Sigmoid colon (tissue), 7 donors: Measurements from ENCODE around the gene PLVAP. TPM values are rescaled to one million over a fixed set of nuclear protein-coding genes. Genes with fewer than 3 reads are reported as not detected.
A peak's percentile ranks its signal among the peaks of the same experiment; 100 is the strongest.

Experiments
- DNase-seq: peaks from one replicate; pipeline ENCODE4 v3.0.0-alpha.2; 2019
- H3K27ac ChIP-seq, 4 donors: fragments of 200-600 bp; sonication (generic); one replicate each; pipeline ENCODE4 v1.5.1; 2016 to 2019; ENCODE audit warnings: mild to moderate bottlenecking in 1 of 4
- H3K27me3 ChIP-seq, 3 donors: fragments of 200-600 bp; sonication (generic); one replicate each; pipeline ENCODE4 v1.5.1; 2019; ENCODE audit warnings: mild to moderate bottlenecking in 1 of 3
- H3K36me3 ChIP-seq, 4 donors: fragments of 200-600 bp; sonication (generic); one replicate each; pipeline ENCODE4 v1.5.1; 2016 to 2019
- H3K4me1 ChIP-seq, 4 donors: fragments of 200-600 bp; sonication (generic); one replicate each; pipeline ENCODE4 v1.5.1; 2017 to 2019
- H3K4me3 ChIP-seq, 4 donors: fragments of 200-600 bp; sonication (generic); one replicate each; pipeline ENCODE4 v1.5.1; 2017 to 2019; ENCODE audit warnings: mild to moderate bottlenecking in 2 of 4, moderate library complexity in 1 of 4
- H3K9me3 ChIP-seq, 4 donors: fragments of 200-600 bp in 3 of 4; sonication (generic) in 3 of 4; one replicate each; pipeline versions ENCODE4 v1.5.1 to v1.6.1; 2013 to 2019
- EP300 ChIP-seq, 4 donors: sonication (generic); formaldehyde crosslinking; IDR thresholded peaks; one replicate each; pipeline ENCODE4 v1.6.1; 2017; ENCODE audit warnings: antibody characterized with exemption in 4 of 4
- POLR2A ChIP-seq, 2 donors: fragments of 450-650 bp; IDR thresholded peaks; one replicate each; pipeline ENCODE4 v1.6.1; 2016; ENCODE audit warnings: antibody characterized with exemption in 2 of 2, mild to moderate bottlenecking in 2 of 2, moderate library complexity in 2 of 2
- POLR2AphosphoS5 ChIP-seq, 4 donors: sonication (generic); formaldehyde crosslinking; IDR thresholded peaks; one replicate each; pipeline ENCODE4 v1.6.1; 2017; ENCODE audit warnings: antibody characterized with exemption in 4 of 4
- WGBS, 2 donors: extraction: QIAGEN DNeasy Blood & Tissue Kit; methylation state at CpG; one replicate each; pipeline ENCODE4 v1.1.7; 2013; 5-methylcytosine and 5-hydroxymethylcytosine counted together
- intact Hi-C: fragments of 100-400 bp; cut with DNase I; formaldehyde crosslinking; loops from one replicate; pipeline ENCODE4 v1.15.1; 2023
- polyA plus RNA-seq, 3 donors: library from polyadenylated mRNA; stranded (reverse); fragments of 200-250 nt; gene quantifications; one replicate each; pipeline ENCODE4 v1.2.3, GENCODE V29; 2013
- total RNA-seq, 4 donors: library from RNA; depleted of rRNA; stranded (reverse); fragments of >200 nt; gene quantifications; one replicate each; pipeline ENCODE4 v1.1.0, GENCODE V29; 2016
- TF ChIP-seq, protein P1 (sequence below), 4 experiments: fragments of 450-650 bp in 3 of 4; fragments of 200-600 bp in 1 of 4; IDR thresholded peaks; one replicate each; pipeline ENCODE4 v1.5.1; 2016 to 2019; ENCODE audit warnings: antibody characterized with exemption in 4 of 4, mild to moderate bottlenecking in 3 of 4, moderate library complexity in 2 of 4
- donor health status: healthy with polysubstance abuse.
- donor health status: Bipolar disorder and iron deficiency.
- donor health status: healthy.

Gene PLVAP
- total and polyA plus RNA-seq, 7 donors, result 3.0 to 54.7 (median 19.6) TPM

DNA sequence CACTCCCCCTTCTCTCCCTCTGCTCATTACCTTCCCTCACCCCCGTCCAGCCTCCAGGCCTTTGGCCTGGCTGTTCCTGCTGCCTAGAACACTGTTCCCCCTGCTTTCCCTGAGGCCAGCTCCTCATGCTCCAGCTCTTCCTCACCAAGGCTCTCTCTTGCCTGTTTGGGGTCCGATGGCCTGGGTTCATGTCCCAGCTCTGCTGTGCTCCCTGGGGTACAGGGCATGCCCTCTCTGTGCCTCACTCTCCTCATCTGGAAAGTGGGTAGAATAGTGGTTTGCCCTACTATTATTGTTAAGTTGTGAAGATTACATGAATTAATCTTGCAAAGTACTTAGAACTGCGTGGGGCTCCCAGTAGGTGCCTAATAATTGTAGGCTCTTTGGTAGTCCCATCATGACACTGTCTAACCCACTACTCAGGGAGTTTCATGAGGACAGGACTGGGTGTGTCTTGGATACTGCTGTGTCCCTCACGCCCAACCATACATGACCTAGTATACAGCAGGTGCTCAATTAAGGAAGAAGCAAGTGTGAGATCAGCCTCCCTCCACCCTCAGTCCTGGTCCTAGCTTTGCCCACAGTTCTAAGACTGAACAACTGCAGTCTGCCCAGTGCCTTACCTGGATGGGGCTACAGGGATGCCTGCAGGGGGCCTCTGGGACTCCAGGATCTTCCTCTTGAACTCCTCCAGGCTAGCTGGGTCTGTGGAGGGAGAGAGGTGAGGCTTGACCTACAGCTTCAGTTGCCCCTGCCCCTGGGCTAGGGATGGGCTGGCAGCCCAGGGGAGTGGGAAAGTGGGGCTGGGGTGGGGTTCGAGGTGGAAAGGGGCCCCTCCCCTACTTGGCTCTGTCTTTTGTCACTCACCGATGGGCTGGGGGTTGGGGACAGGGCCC, 17.0 kb downstream of the PLVAP start:
- TF ChIP-seq EP300 (IDR thresholded peaks at IDR 0.05) (no peak), POLR2A (IDR thresholded peaks at IDR 0.05) (no peak)
- H3K4me3 ChIP-seq, result no peak overlapping the region
- H3K9me3 ChIP-seq, result no peaks in the 10 kb centered on the region
- intact Hi-C loops, result no loop called here
- no peaks in the 10 kb centered on the region for H3K36me3 ChIP-seq
- 71 to 85% methylated on average over 6 of the region's 6 CpGs for WGBS, 2 donors
- no peak overlapping the region for H3K27ac ChIP-seq
- H3K27me3 ChIP-seq, result no peaks in the 10 kb centered on the region
- H3K4me1 ChIP-seq, result no peaks in the 10 kb centered on the region
- DNase-seq, result no peak

- Histone ChIP-seq H3K4me1 (no peaks in the 10 kb centered on the region), H3K27me3 (no peaks in the 10 kb centered on the region), H3K9me3 (no peaks in the 10 kb centered on the region), H3K27ac (no peak overlapping the region), H3K4me3 (no peak overlapping the region), H3K36me3 (no peaks in the 10 kb centered on the region)
- no peak for DNase-seq
- WGBS, 2 donors, result 79 to 85% methylated on average over 7 of the region's 7 CpGs
- TF ChIP-seq EP300 (IDR thresholded peaks at IDR 0.05), result peak in 1 of 4 donors; percentile 18
- TF ChIP-seq POLR2A (IDR thresholded peaks at IDR 0.05), result no peak
- TF ChIP-seq POLR2AphosphoS5 (IDR thresholded peaks at IDR 0.05), result peak in 2 of 4 donors; percentile 21 to 24
- TF ChIP-seq, protein P1, sequence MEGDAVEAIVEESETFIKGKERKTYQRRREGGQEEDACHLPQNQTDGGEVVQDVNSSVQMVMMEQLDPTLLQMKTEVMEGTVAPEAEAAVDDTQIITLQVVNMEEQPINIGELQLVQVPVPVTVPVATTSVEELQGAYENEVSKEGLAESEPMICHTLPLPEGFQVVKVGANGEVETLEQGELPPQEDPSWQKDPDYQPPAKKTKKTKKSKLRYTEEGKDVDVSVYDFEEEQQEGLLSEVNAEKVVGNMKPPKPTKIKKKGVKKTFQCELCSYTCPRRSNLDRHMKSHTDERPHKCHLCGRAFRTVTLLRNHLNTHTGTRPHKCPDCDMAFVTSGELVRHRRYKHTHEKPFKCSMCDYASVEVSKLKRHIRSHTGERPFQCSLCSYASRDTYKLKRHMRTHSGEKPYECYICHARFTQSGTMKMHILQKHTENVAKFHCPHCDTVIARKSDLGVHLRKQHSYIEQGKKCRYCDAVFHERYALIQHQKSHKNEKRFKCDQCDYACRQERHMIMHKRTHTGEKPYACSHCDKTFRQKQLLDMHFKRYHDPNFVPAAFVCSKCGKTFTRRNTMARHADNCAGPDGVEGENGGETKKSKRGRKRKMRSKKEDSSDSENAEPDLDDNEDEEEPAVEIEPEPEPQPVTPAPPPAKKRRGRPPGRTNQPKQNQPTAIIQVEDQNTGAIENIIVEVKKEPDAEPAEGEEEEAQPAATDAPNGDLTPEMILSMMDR (IDR thresholded peaks at IDR 0.05), result no peak
- intact Hi-C loops, result no loop called here
Observed at GRCh38 chr19:17358395-17358794, 18.7 kb downstream of the PLVAP start.

DNA sequence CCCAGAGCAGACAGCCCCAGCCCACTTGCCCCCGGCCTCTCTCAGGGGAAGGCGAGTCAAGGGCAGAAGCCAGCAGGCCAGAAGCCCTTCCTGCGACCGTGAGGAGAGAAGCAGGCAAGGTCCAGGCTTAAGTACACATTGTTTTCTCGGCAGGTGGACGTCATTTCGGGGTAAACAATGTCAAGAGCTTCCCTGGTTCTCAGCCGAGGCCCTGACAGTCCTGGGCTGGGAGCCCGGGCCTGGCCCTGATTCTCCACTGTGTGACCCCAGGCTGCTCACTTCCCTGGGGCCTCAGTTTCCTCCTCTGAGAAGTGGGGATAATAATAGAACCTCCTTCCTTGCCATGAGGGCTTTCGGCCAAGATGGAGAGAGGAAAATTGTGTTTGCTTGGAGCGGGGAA, 19.4 kb downstream of the PLVAP start:
- TF ChIP-seq EP300 (IDR thresholded peaks at IDR 0.05) (no peak), POLR2AphosphoS5 (IDR thresholded peaks at IDR 0.05) (peak in 1 of 4 donors; percentile 23)
- peak overlapping the region in 3 of 4 donors; percentile 10 to 27 (median 20) for H3K27ac ChIP-seq

DNA sequence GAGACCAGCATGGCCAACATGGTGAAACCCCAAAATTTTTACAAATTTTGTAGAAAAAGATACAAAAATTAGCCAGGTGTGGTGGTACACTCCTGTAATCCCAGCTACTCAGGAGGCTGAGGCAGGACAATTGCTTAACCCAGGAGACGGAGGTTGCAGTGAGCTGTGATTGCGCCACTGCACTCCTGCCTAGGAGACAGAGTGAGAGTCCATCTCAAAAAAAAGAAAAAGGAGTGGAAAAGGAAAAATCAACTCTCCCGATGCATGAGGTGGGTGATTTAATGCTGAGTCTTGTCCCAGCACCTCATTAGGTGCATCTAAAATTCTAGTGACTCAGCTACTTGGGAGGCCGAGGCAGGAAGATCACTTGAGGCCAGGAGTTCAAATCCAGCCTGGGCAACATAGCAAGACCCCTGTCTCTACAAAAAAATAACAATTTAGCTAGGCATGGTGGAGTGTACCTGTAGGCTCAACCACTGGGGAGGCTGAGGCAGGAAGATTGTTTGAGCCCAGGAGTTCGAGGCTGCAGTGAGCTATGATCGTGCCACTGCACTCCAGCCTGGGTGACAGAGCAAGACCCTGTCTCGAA, 20.0 kb downstream of the PLVAP start:
- intact Hi-C loops, result no loop called here
- H3K27me3 ChIP-seq, result peaks cover 0 to 4% (median 0%) of the 10 kb centered on the region in 3 donors
- 88% methylated on average over 7 of the region's 7 CpGs for WGBS, 2 donors
- no peak overlapping the region for H3K4me3 ChIP-seq
- no peaks in the 10 kb centered on the region for H3K36me3 ChIP-seq
- no peaks in the 10 kb centered on the region for H3K4me1 ChIP-seq
- no peak for DNase-seq
- no peaks in the 10 kb centered on the region for H3K9me3 ChIP-seq
- H3K27ac ChIP-seq, result peak overlapping the region in 2 of 4 donors; percentile 10 to 20
- TF ChIP-seq POLR2AphosphoS5 (IDR thresholded peaks at IDR 0.05), result no peak
- no peak for TF ChIP-seq EP300 (IDR thresholded peaks at IDR 0.05)
- no peak for TF ChIP-seq POLR2A (IDR thresholded peaks at IDR 0.05)
- TF ChIP-seq, protein P1 (IDR thresholded peaks at IDR 0.05), result no peak

More for the DNA sequence above, 19.4 kb downstream of the PLVAP start:
- H3K9me3 ChIP-seq, result no peaks in the 10 kb centered on the region
- DNase-seq, result no peak
- H3K4me1 ChIP-seq, result no peaks in the 10 kb centered on the region
- no peak overlapping the region for H3K4me3 ChIP-seq
- WGBS, 2 donors, result 32 to 69% methylated on average over 11 of the region's 11 CpGs
- H3K36me3 ChIP-seq, result no peaks in the 10 kb centered on the region
- peaks cover 0 to 4% (median 0%) of the 10 kb centered on the region in 3 donors for H3K27me3 ChIP-seq
- intact Hi-C loops, result no loop called here

DNA sequence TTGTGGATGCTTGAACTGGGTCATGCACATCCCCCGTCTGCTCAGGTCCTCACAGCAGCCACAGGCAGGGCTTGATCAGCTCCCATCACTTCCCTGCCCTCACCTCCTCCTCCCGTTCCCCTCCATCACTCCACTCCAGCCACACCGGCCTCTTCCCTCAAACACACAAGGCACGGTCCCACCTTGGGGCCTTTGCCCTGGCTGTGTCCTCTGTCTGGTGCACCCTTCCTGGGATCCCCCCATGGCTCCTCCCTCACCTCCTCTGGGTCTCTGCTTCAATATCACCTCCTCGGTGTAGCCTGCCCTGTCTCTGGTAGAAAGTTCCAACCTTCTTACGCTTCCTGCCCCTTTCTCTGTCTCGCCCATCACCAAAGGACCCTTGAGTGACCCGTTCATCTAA, 23.8 kb downstream of the PLVAP start:
- Histone ChIP-seq H3K9me3 (no peaks in the 10 kb centered on the region), H3K27me3 (peaks cover 0 to 24% (median 4%) of the 10 kb centered on the region in 3 donors), H3K4me1 (peaks cover 0 to 9% (median 2%) of the 10 kb centered on the region in 4 donors), H3K27ac (peak overlapping the region in 1 of 4 donors; percentile 20), H3K4me3 (no peak overlapping the region), H3K36me3 (no peaks in the 10 kb centered on the region)
- no peak for DNase-seq
- intact Hi-C loops, result no loop called here
- TF ChIP-seq EP300 (IDR thresholded peaks at IDR 0.05) (no peak), POLR2A (IDR thresholded peaks at IDR 0.05) (no peak), POLR2AphosphoS5 (IDR thresholded peaks at IDR 0.05) (no peak)
- TF ChIP-seq, protein P1 (IDR thresholded peaks at IDR 0.05), result no peak
- WGBS, 2 donors, result 73 to 84% methylated on average over 8 of the region's 8 CpGs
